Upper lobe of left lung (tissue), 4 donors: ENCODE measurements around the gene ADISSP.

Experiments
- POLR2A ChIP-seq, 4 donors: fragments of 450-650 bp; IDR thresholded peaks; one replicate each; pipeline ENCODE4 v1.5.1; 2016 to 2017; ENCODE audit warnings: antibody characterized with exemption in 4 of 4, mild to moderate bottlenecking in 2 of 4
- TF ChIP-seq, protein P1 (sequence below), 6 experiments: fragments of 450-650 bp in 4 of 6; fragments of 200-600 bp in 2 of 6; sonication (generic) in 2 of 6; IDR thresholded peaks; one replicate each; pipeline ENCODE4 v1.5.1; 2016 to 2019; ENCODE audit warnings: antibody characterized with exemption in 6 of 6

- no peak for TF ChIP-seq POLR2A (IDR thresholded peaks at IDR 0.05)
- TF ChIP-seq, protein P1, sequence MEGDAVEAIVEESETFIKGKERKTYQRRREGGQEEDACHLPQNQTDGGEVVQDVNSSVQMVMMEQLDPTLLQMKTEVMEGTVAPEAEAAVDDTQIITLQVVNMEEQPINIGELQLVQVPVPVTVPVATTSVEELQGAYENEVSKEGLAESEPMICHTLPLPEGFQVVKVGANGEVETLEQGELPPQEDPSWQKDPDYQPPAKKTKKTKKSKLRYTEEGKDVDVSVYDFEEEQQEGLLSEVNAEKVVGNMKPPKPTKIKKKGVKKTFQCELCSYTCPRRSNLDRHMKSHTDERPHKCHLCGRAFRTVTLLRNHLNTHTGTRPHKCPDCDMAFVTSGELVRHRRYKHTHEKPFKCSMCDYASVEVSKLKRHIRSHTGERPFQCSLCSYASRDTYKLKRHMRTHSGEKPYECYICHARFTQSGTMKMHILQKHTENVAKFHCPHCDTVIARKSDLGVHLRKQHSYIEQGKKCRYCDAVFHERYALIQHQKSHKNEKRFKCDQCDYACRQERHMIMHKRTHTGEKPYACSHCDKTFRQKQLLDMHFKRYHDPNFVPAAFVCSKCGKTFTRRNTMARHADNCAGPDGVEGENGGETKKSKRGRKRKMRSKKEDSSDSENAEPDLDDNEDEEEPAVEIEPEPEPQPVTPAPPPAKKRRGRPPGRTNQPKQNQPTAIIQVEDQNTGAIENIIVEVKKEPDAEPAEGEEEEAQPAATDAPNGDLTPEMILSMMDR (IDR thresholded peaks at IDR 0.05), result no peak
These were observed 11.4 kb upstream of the ADISSP start for GRCh38 chr20:3778976-3779375.
